GM06990 (cell line): ENCODE measurements around the gene NAA15.

Source experiments
- DNase-seq: peaks from one replicate; pipeline ENCODE4 v3.0.0-alpha.2; 2011; ENCODE audit not compliant: insufficient read length; ENCODE audit errors: extremely low read depth
- H3K27me3 ChIP-seq: replicated peaks from 2 replicates; pipeline ENCODE4 v1.6.0; 2011; ENCODE audit warnings: low read length; ENCODE audit not compliant: control insufficient read depth, insufficient read depth
- H3K36me3 ChIP-seq: 2 replicates; pipeline ENCODE4 v1.5.1; 2011; ENCODE audit warnings: low read length; ENCODE audit not compliant: control insufficient read depth, insufficient read depth
- H3K4me3 ChIP-seq: replicated peaks from 2 replicates; pipeline ENCODE4 v1.5.1; 2011; ENCODE audit warnings: low read depth, mild to moderate bottlenecking, control low read depth, low read length
- CTCF ChIP-seq: IDR thresholded peaks from 2 replicates; pipeline ENCODE4 v1.5.1; 2011; ENCODE audit warnings: low read length, control low read depth, mild to moderate bottlenecking, inconsistent platforms; ENCODE audit not compliant: insufficient read depth, poor library complexity, severe bottlenecking

NAA15 gene

GRCh38 chr4:139389991-139390390 is 88.7 kb downstream of the NAA15 start:
- no peak for DNase-seq
- Histone ChIP-seq H3K36me3 (no peaks in the 10 kb centered on the region; the same call in none of the 2 replicates), H3K4me3 (no peak overlapping the region), H3K27me3 (no peaks in the 10 kb centered on the region)
- no peak for TF ChIP-seq CTCF

- no peak for TF ChIP-seq CTCF
- Histone ChIP-seq H3K4me3 (no peak overlapping the region), H3K36me3 (no peaks in the 10 kb centered on the region; the same call in none of the 2 replicates), H3K27me3 (no peaks in the 10 kb centered on the region)
- no peak for DNase-seq
Measured at GRCh38 chr4:139391731-139392130, 90.4 kb downstream of the NAA15 start.

GRCh38 chr4:139392797-139393196 is 91.5 kb downstream of the NAA15 start:
- TF ChIP-seq CTCF, result no peak
- Histone ChIP-seq H3K27me3 (no peaks in the 10 kb centered on the region), H3K36me3 (no peaks in the 10 kb centered on the region; the same call in 1 of the 2 replicates), H3K4me3 (no peak overlapping the region)
- DNase-seq, result no peak

- TF ChIP-seq CTCF, result no peak
- Histone ChIP-seq H3K36me3 (no peaks in the 10 kb centered on the region; the same call in 1 of the 2 replicates), H3K4me3 (no peak overlapping the region), H3K27me3 (no peaks in the 10 kb centered on the region)
- DNase-seq, result no peak
Measured at GRCh38 chr4:139401368-139401767, 100.1 kb downstream of the NAA15 start.

GRCh38 chr4:139402436-139402835 is 101.1 kb downstream of the NAA15 start:
- Histone ChIP-seq H3K27me3 (no peaks in the 10 kb centered on the region), H3K36me3 (no peaks in the 10 kb centered on the region), H3K4me3 (no peak overlapping the region)
- TF ChIP-seq CTCF, result no peak
- no peak for DNase-seq

GRCh38 chr4:139403462-139403861 is 102.2 kb downstream of the NAA15 start:
- no peak for DNase-seq
- no peaks in the 10 kb centered on the region for H3K36me3 ChIP-seq
- H3K27me3 ChIP-seq, result no peaks in the 10 kb centered on the region
- H3K4me3 ChIP-seq, result no peak overlapping the region
- TF ChIP-seq CTCF, result no peak
